Activated CD8-positive, alpha-beta memory T cell treated with anti-CD3 and anti-CD28 coated beads for 48 hours (primary cell): ENCODE data around the gene ZCCHC2.

Source experiments
- DNase-seq, 3 experiments: peaks; one replicate each; pipeline ENCODE4 v3.0.0-alpha.2; 2020; ENCODE audit warnings: low read depth in 2 of 3, low spot score in 2 of 3

The ZCCHC2 gene

DNA sequence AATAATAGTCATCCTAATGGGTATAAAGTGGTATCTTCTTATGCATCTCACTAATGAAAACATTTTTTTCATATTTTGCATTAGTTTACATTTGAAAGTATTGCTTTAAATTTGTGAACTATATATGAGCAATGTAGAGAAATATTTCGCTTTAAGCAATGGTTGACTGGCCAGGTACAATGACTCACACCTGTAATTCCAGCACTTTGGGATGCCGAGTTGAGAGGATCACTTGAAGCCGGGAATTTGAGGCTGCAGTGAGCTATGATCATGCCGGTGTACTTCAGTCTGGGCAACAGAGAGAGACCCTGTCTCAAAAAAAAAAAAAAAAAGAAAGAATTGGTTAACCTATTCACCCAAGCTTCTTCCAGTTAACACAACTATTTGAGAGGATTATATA lies 15.1 kb downstream of the ZCCHC2 start:
- DNase-seq = no peak

DNA sequence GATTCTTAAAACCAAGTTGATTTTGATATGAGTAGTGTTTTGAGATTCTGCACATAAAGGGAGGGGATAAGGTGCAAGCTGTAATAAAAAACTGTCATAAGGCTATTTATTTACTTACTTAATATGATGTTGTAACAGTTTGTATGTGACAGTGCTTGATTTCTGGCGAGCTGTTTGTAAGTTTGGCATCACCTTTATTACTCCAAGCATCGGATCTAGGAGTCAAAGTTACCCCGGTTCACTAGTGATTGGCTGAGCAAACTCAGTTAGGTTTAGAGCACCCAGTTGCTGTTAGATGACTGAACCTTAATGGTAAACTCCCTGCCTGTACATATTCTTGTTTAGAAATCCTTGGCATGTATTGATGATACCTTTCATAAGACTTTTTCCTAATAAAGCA lies 16.1 kb downstream of the ZCCHC2 start:
- no peak for DNase-seq

DNA sequence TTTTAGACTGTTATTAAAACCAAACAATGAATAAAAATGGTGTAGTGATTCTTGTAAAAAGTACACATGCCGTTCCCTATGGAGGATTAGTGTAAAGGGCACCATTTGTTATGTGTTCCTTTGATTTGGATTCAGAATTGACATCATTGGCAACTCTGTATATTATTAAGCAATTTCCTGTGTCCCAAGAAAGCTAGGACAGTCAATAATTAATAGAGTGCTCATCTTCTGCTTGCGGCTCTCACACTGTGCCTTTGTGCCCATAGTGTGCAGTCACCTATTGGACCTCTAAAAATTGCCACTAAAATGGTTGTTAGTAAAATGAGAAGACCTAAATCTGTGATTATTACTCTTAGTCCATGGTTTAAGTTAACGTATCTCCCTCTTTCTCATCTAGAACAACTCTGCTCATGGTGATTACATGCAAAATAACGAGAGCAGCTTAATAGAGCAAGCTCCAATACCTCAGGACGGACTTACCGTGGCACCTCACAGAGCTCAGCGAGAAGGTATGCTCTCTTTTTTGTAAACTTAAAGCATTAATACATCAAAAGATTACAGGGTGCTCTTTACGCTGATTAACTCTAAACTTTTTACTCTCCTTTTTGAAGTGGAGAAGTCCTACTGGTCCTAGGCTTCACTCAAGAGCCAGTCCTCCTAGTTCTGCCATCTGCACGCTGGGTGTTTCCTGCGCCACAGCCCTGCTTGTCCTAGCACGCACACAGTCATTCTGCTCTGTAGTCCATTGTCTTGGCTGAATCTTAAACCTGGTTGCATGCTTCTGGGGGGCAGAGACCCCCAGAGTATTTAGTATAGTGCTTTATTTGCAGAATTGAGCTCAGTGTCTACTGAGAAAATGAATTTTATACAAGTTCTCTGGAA lies 16.7 kb downstream of the ZCCHC2 start:
- DNase-seq = no peak

DNA sequence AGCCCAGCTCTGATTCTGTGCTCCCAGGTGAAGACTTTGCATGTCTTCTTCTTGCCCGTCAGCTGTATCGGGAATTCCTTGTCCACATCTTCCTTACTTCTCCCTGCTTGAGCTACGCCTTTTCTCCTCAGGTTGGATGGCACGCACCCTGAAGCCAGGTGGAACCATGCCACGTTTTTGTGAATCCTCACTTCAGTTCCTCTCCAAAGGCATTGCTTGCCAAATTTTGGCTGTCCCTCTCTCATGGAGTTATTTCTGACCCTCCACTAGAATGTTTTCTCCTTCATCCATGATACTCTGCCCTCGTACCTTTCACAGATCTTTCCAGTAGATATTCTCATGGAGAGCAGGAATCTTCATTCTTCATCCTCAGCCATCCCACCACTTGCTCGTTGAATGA lies 20.2 kb downstream of the ZCCHC2 start:
- DNase-seq = no peak

DNA sequence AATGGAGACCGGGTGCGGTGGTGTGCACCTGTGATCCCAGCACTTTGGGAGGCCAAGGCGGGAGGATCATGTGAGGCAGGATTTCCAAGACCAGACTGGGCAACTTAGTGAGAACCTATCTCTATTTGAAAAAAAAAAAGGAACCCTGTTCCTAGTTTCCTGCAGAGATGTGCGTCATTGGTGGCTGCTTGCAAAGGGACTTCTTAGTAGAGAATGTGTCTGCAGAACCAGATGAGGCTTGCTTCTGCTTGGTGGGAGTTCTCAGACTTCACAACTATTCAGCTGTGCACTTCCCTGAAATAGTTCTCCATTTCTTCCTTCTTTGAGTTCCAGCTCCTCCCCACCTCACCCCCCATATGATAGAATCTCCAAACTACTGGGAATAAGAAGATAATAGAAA lies 22.3 kb downstream of the ZCCHC2 start:
- DNase-seq = no peak

DNA sequence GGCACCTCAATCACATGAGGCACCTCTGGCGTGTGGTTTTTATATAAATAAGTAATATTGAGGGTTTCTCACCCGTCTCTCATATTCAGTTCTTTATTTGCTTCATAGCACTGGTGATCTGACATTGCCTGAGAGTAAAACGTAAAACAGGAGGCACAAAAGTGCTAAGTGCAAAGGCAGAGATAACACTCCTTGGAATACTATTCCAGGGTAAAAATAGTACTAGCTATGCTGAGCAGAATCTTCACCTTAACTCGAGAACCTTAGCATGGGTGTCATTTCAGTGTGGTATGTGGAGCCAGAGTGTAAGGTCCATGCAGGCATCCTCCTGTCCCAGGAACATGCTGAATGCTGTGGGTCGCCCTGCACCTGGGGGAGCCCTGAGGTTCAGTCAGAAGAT lies 26.9 kb downstream of the ZCCHC2 start:
- DNase-seq = no peak

DNA sequence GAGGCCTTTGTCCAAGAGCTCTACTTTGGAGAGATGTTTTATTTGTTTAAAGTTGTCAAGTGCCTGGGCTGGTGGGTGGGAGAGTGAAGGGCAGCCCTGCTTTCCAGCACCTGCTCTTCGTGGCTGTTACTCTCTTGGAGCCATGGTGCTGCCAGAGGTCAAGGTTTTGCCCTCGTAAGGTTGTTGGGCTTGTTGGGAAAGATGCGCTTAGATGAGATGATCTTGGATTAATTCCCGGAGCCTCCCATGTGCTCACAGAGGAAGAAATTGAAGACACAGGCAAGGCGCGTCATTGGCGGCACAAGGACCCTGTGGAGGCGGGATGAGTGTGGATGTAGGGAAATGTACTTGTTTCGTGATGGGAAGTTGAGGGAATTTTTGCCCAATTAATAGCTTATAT lies 27.9 kb downstream of the ZCCHC2 start:
- DNase-seq = no peak

DNA sequence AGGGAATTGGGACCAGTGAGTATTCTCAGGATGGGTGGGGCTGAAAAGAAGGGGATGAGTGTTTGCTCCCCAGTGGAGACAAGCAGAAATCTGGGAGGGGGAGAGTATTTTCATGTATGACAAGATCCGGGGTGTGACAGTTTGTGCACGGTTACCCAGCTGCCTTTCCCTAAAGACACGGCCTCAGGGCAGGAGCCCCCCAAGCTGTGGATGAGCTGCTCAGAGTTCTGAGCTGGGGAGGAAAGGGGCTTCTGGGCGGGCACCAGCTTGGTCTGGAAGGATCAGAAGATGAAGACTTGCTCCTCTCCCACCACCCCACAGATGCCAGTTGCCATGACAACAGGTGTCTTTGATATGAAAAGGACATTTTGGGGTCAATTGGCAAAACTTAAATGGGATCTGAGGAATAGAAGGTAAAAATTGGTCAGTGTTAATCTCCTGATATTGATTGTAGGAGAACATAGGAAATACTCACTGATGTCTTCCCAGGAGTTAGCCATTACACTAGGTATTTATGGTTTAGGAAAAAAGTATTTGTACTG lies 29.2 kb downstream of the ZCCHC2 start:
- DNase-seq = no peak

DNA sequence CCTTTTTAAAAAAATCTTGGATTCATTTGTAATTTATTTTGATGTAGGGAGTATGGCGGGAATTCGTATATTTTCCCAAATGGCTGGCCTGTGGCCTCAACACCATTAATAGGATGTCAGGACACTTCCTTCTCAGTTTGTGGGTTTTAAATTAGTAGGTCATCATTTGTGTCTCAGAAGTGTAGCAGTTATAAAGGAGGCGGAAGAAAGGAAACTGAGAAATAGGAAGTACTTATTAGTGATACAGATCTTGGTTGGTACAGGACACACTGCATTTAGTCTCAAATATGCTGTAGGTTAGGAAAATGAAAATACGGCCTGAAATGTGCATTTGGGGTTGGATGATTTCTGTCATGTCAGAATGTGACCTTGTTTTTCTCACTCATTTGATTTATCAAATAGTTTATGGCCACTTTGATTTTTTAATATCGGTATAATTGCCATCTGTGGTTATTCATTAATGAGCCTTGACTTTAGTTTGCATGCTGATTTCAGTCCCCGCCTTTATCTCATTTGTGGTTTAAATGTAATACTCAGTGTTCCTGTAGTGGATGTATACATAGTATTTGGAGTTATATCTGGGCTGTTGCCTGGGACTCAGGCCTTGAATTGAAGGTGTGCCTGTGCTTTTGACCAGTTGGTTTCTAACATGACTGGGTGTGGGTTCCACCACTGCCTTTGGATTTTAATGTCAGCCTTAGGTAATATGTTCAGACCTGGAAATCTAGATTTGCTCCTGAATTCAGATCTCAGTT lies 31.4 kb downstream of the ZCCHC2 start:
- DNase-seq = no peak

DNA sequence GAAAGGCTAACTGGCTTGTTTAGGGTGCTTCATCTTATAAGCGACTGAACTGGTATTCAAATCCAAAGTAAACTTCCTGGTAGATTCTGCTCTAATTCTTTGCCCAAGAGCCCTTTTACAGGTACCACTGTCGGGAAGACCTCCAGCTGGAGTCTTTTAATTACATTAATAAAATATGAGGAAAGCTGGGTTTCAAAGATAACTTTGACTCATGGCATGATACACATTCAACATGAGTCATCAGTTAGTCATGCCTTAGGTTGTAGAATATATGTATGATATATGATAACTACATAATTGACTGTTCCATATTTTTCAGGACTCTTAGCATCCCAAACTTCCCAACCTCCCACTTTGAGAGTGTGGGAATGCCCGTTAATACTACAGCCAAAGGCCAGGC lies 32.3 kb downstream of the ZCCHC2 start:
- DNase-seq = no peak

DNA sequence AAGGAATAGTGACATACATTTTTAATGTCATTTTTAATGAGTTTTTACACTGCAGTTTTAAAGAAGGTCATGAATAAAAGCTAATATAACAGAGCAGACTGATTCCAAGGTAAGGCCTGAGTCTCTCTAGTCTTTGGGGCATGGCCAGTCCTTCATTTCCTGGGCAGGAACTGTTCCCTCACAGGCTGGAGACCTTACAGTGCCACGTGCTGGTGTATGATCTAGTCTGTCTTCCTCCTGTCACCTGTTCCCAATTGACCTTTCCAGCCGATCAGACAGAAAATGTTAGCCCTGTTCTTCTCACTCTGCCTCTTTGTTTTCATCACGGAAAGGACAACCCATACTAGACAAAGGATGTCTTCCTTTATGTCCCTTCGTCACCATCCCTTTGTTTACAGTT lies 33.6 kb downstream of the ZCCHC2 start:
- DNase-seq = no peak

DNA sequence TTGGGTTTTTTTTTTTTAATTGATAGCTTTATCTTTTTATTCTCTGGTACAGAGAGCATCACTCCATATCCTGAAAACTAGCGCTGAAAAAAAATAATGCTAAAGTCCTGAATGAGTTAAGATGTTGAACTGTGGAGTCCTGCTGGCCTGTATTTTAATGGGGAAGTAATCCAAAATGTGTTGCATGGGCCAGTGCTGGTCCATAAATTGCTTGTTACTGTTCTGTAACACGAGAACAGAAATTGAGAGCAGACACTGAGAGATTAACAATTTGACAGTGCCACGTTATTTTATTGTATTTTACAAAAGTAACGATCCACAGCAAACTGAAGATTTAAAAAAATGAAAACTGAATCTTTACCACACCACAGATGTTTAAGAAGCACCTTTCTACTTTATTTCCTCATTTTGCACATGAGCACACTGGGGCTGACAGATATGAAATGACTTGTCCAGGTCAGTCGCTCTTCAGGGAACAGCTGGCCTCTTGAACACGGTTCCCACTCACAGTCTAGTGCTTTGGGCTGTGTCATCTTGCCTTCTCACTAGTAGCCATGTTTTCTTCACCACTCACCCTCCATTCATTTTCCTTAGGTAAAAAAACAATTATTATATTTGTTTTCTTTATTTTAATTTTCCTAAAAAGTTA lies 35.3 kb downstream of the ZCCHC2 start:
- DNase-seq = no peak

DNA sequence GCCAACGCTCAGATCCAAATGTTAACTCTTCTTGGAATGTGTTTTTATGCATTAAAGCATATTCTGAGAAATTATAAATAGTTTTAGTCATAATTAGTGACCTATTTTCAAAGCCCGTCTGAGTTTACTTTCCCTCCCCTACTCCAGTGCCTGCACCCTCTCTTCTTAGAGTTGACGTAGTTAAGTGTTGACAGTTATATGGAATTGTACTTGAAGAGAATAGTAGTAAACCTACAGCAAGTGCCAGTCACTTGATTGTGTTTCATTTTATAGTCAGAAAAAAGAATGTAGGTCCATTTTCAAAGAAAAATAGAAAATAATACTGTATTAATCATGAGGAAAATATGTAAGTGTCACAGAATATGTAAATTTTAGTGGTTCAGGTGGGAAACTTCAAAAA lies 41.2 kb downstream of the ZCCHC2 start:
- DNase-seq = no peak

DNA sequence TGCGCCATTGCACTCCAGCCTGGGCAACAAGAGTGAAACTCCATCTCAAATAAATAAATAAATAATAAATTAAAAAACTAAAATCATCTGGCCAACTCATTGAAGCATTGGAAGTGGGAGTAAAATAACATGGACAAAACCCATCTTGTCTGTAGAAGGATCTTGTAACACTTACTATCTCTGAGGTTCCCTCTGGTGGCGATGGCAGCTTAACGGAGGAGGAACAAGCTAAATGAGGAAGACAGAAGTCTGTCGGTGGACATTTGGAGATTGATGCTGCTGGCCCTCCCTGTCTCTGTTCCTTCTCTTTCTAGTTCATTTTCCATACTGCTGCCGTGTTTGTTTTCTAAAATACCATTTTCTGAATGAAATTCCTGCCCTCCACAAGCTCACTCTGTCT lies 43.4 kb downstream of the ZCCHC2 start:
- no peak for DNase-seq

DNA sequence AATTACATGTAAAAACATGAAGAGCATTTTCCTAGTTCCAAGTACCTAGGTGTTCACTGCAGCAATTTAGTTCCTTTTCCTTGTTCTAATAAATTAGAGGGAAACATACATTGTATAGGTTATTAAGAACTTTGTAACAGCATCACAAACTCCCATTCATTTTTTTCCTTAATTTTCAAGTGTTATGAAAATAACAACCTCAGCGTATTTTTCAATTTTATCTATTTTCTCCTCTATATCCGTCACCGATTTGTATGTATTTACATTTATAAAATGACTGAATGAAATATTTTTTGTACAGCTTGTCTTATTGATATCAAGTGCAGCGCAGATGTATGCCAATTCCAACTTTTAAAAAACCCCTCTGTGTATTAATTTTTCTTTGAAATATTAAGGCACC lies 44.0 kb downstream of the ZCCHC2 start:
- DNase-seq = no peak

DNA sequence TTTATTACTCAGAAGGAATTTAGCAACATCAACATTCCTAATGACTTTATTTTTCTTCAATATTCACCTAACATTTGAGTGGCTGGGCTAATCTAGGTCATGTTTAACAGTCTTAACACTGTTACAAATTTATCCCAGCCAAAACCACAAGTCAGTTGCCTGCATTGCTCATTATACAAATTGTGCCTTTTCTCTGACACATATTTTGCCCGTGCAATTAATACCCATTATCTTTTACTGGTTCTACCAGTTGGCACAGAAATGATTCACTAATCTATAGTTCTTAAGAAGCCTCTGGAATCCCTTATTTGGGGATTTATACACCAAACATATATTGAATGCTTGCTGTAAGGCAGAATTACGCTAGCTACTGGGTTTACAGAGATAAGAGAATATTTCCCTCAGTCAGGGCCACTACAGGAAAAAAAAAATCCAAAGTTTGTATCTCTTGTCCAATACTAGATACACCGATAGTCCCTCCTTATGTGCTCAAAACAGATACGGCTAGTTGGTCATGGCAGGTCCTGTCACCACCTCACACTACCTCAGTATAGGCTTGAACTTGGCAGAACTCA lies 46.3 kb downstream of the ZCCHC2 start:
- DNase-seq = no peak

DNA sequence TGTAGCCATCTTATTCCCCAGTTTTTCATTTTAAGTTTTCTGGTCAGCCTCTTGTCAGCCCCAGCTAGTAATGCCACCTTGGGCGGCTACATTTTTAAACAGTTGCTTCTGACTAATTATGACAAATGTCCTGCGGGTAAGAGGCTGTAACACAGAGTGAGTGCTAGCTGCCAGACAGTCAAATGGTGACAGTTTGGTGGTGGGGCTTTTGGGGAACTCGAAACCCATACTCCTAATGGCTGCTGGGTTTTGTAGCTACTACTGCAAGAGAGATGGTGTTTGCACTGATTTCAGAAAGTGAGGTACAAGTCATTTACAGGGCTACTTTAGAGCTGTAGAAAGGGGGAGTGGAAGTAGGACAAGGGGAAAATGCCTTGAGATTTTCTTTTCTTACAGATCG lies 48.2 kb downstream of the ZCCHC2 start:
- no peak for DNase-seq

DNA sequence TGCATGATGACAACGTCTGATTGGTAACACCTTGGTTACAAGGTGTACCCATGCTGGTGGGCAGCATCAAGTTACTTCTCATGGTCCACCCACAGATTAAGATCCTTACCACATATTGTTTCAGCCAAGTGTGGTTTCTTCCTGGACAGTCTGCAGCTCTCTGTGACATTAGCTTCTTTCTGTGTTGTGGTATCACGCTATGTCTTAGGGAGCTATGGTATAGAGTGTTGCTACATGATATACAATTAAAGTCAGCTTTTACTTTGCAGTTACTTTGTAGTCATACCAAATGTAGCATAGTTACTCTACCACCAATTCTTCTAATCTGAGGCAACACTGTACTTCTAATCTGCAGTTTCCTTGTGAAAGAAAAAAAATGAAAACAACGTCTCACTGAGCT lies 48.8 kb downstream of the ZCCHC2 start:
- DNase-seq = no peak

DNA sequence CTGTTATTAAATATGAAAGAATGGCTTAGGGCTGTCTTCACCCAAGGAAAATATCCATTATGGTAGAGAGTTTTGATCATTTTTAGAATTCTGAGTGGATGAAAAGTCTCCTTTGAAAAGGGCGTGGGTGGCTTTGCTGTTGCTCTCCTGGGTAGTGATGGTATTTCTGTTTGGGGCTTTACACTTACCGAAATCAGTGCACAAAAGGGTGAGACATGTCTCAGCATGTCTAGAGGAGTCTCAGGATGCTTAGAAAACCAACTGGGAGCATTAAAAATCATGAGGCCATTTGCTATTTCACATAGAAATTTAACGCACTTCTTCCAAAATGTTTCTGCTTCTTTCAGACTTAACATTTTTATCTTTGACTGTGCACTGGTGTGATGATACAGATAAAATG lies 49.6 kb downstream of the ZCCHC2 start:
- no peak for DNase-seq

DNA sequence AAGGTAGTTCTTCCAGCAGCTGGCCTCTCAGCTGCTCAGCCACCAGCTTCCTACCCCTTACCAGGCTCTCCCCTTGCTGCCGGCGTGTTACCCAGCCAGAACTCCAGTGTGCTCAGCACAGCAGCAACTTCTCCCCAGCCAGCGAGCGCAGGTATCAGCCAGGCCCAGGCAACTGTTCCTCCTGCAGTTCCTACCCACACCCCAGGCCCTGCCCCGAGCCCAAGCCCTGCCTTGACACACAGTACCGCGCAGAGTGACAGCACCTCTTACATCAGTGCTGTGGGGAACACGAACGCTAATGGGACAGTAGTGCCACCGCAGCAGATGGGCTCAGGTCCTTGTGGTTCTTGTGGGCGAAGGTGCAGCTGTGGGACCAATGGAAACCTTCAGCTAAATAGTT lies 52.0 kb downstream of the ZCCHC2 start:
- no peak for DNase-seq

DNA sequence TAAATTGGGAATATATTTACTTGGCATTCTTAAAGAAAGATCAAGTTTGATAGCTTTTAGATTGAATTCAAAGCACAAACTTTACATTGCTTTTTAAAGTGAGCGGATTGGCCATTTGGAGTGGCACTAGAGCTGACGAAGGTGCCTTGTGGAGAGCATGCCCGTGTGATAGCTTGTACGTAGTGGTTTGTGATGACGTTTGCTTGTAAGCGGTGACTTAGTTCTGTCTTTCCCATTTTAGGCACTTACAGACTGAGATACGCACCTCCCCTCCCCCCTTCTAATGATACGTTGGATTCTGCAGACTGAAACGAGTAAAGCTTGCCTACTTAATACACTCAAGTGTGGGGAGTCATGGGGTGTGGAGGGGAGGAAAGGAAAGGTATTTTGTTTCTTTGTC lies 53.4 kb downstream of the ZCCHC2 start:
- no peak for DNase-seq
